Dermis microvascular lymphatic vessel endothelial cell (primary cell): ENCODE data around the gene OSBPL10. TPM values are rescaled to one million over a fixed set of nuclear protein-coding genes. Genes with fewer than 3 reads are reported as not detected.

ENCODE experiments used
- DNase-seq, 2 donors: peaks; one replicate each; pipeline versions ENCODE4 v3.0.0 to v3.0.0-alpha.2; 2010; ENCODE audit warnings: low read depth in 2 of 2
- total RNA-seq: library from RNA; depleted of rRNA; stranded (reverse); fragments of >200 nt; gene quantifications from 2 replicates; pipeline ENCODE4 v1.2.1, GENCODE V29; 2014

OSBPL10 gene
- total RNA-seq, 1 donor from 2014 or later = 8.0 TPM

- peak in 1 of 2 donors; percentile 31 for DNase-seq
These were observed 122.6 kb downstream of the OSBPL10 start for GRCh38 chr3:31858439-31858838.

- no peak for DNase-seq
These were observed 127.5 kb downstream of the OSBPL10 start for GRCh38 chr3:31853580-31853979.

GRCh38 chr3:31851278-31851677 is 129.8 kb downstream of the OSBPL10 start:
- DNase-seq = no peak

GRCh38 chr3:31848911-31849310 is 132.2 kb downstream of the OSBPL10 start:
- no peak for DNase-seq

- DNase-seq = no peak
These were observed 132.8 kb downstream of the OSBPL10 start for GRCh38 chr3:31848163-31848818.

- DNase-seq = no peak
These were observed 133.3 kb downstream of the OSBPL10 start for GRCh38 chr3:31847760-31848159.

GRCh38 chr3:31841515-31841914 is 139.5 kb downstream of the OSBPL10 start:
- DNase-seq = no peak

- no peak for DNase-seq
These were observed 140.8 kb downstream of the OSBPL10 start for GRCh38 chr3:31840252-31840651.

GRCh38 chr3:31839144-31839917 is 141.7 kb downstream of the OSBPL10 start:
- DNase-seq = no peak

GRCh38 chr3:31836131-31837075 is 144.7 kb downstream of the OSBPL10 start:
- no peak for DNase-seq

GRCh38 chr3:31833391-31834190 is 147.5 kb downstream of the OSBPL10 start:
- DNase-seq = no peak

GRCh38 chr3:31832551-31832950 is 148.5 kb downstream of the OSBPL10 start:
- DNase-seq = no peak

GRCh38 chr3:31831591-31831990 is 149.5 kb downstream of the OSBPL10 start:
- peak in 1 of 2 donors; percentile 51 for DNase-seq

- no peak for DNase-seq
These were observed 151.1 kb downstream of the OSBPL10 start for GRCh38 chr3:31829826-31830426.

- no peak for DNase-seq
These were observed 152.1 kb downstream of the OSBPL10 start for GRCh38 chr3:31829010-31829409.

GRCh38 chr3:31828007-31828406 is 153.1 kb downstream of the OSBPL10 start:
- peak; percentile 5 to 27 for DNase-seq

GRCh38 chr3:31823184-31823583 is 157.9 kb downstream of the OSBPL10 start:
- no peak for DNase-seq

- DNase-seq = no peak
These were observed 159.9 kb downstream of the OSBPL10 start for GRCh38 chr3:31821118-31821517.

- no peak for DNase-seq
These were observed 161.6 kb downstream of the OSBPL10 start for GRCh38 chr3:31819441-31819840.

GRCh38 chr3:31817411-31817966 is 163.6 kb downstream of the OSBPL10 start:
- no peak for DNase-seq
